Measurements from ENCODE around the gene KDM5B. TPM values are rescaled to one million over a fixed set of nuclear protein-coding genes. Genes with fewer than 3 reads are reported as not detected.

KDM5B gene
- total RNA-seq, 1 donor = 103 TPM

DNA sequence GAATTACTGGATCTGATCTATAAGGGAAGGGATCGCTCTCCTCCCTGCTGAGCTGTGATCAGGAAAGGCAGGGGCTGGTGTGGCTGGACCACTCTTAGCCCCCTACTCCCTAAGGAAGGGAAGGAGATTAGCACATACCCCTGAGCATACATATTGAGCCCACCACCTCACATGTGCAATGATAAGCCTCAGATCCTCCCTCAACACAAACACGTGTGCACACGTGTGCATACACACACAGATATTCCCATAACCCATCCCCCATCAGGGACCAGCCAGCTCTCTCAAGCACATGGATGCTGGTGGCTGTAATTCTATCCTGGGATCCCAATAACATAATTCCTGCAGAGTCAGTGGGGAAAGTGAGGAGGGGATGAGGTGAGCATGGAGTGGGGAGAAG, 119.1 kb downstream of the KDM5B start:
- no peak for DNase-seq (ENCODE audit: low read depth in 2 of 3, low spot score in 2 of 3)

DNA sequence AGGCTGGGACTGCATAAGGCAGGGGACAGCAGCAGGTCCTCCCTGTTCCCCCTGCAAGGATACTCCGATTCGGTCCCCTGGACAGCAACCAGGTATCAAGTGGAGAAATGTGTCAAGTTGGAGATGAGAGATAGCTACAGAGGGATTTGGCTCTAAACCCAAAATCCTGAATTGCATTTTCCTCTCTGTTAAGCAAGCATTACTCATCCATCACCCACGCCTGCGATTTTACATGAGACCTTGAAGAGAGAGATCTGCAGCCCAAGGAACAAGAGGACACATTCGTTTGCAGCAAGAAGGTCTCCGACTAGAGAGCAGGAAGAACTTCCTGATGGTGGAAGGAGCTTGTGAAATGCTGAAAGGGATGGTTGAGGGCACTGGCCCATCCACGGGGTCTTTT, 119.8 kb downstream of the KDM5B start:
- no peak for DNase-seq (ENCODE audit: low read depth in 2 of 3, low spot score in 2 of 3)

DNA sequence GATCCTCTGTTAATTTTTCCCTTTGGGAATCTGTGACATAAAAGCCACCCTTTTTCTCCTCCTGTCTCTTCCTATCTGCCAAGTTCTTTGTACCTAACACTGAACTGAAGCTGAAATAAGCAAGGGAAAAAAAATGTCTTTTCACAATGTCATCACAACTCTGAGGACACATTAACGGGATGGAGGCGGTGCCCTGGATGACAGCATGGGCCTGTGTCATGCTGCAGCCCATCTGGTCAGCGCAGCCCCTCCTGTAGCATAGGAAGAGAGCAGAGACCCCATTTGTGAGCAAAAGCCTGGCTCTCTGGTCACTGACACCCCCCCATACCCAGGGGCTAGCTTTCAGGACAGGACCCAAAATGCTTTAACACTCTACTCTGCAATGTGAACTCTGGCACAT, 120.4 kb downstream of the KDM5B start:
- DNase-seq (ENCODE audit: low read depth in 2 of 3, low spot score in 2 of 3) = no peak

DNA sequence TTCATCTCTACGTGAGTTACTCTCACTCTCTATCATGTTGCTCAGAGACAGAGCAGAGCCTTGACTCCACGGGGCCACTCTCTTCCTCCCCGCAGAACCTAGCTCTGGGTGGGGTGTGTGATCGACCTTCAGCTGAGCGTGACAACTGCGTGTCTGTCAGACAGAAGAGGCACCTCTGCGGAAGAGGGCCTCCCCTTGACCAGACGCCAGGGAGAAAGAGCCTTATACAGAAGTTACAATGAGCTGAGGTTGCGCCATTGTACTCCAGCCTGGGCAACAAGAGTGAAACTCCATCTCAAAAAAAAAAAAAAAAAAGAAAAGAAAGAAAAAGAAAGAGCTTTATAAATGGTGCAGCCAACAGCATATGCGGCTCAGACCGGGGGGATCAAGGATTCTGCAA, 120.9 kb downstream of the KDM5B start:
- DNase-seq (ENCODE audit: low read depth in 2 of 3, low spot score in 2 of 3) = no peak

DNA sequence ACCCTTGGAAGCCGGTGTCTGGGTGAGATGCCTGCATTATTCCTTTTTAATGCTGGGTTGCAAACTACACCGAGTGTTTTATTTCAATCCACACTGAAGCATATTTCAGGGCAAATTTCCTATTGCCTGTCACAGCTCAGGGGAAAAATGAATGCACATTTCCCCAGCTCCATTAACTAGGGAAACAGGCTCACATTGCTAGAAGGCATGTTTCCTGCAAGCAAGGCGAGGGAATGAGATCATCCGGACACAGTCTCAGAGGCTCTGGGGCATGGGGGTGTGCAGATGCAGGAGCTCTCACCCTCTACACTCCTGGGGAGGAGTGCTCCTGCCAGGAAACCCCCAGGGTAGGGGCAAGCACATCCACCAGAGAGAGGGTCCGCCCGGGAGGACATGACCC, 122.6 kb downstream of the KDM5B start:
- no peak for DNase-seq (ENCODE audit: low read depth in 2 of 3, low spot score in 2 of 3)

DNA sequence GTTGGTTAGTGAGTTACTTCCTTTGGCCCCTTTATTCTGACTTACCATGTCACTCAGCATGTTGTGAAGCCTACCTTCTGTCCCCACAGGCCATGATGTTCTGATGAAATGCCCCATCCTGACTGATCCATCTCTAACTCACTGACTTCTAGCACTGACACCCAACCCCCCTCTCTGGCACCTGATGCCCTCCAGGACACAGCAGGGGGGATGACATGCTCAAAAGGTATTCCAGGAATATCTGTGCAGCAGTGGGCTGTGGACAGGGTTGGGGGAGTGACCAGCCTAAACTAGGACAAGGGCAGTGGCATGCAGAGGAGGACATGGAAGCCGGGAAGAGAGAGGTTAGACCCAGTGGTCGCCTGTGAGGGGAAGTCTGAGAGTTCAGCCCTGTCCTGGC, 123.5 kb downstream of the KDM5B start:
- DNase-seq (ENCODE audit: low read depth in 2 of 3, low spot score in 2 of 3) = no peak

DNA sequence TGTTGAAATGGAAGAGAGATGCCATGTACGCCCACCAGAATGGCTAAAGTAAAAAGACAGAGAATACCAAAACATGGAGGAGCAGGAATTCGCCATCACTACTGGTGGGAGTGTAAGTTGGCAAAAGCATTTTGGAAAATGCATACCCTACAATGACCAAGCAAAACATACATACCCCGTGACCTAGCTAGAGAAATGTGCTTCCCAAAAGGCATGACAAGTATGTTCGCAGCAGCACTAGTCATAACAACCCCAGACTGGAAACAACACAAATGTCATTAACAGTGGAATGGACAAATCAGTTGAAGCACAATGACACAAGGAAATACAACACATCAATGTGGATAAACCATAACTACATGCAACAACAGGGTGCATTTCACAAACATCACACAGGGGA, 125.2 kb downstream of the KDM5B start:
- DNase-seq (ENCODE audit: low read depth in 2 of 3, low spot score in 2 of 3) = no peak

DNA sequence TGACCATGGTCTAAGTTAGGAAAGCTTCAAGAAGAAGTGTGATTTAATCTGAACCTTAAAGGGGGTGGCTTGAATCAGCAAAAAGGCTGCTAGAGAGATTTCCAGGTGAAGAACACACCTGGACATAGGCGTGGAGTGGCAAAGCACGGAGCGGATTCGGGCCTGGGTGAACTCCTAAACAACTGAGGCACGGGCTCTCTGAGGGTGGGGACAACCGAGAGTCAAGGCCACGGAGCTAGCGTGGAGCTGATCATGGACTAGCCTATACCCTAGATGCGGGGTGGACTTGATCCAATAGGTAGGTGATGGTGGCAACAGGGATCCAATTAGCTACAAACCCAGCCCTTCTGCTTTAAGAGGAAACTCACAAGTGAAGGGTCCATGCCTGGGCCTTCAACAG, 125.7 kb downstream of the KDM5B start:
- no peak for DNase-seq (ENCODE audit: low read depth in 2 of 3, low spot score in 2 of 3)

DNA sequence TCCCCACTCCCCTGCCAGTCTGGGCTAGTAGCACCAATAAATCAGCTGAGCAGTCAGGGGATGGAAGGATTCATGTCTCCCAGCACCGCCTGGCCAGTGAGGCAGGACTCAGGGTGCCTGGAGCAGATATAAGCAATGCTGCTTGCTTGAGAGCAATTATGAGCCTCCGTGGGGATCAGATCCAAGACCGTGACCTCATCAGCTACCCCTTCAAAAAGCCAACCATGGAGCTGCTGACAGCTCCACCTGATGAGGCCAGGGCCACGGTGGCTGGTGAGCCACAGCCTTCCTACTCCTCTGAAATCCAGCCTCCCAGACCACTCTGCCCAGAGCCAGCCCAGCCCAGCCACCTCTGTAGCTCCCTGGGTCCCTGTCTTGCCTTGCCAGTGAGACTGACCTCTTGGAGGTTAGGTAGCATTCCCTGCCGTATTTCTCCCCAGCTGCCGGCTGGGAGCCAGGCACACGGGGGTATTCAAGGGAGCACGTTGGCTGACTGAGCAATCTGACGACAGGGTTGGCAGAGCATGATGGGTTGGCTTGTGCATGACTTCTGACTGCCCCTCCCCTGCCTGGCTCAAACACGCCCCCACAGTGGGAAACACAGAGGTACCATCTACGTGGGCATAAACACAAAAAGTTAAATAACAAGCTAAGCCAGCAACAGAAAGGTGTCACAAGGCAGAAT, 126.3 kb downstream of the KDM5B start:
- DNase-seq (ENCODE audit: low read depth in 2 of 3, low spot score in 2 of 3) = no peak

DNA sequence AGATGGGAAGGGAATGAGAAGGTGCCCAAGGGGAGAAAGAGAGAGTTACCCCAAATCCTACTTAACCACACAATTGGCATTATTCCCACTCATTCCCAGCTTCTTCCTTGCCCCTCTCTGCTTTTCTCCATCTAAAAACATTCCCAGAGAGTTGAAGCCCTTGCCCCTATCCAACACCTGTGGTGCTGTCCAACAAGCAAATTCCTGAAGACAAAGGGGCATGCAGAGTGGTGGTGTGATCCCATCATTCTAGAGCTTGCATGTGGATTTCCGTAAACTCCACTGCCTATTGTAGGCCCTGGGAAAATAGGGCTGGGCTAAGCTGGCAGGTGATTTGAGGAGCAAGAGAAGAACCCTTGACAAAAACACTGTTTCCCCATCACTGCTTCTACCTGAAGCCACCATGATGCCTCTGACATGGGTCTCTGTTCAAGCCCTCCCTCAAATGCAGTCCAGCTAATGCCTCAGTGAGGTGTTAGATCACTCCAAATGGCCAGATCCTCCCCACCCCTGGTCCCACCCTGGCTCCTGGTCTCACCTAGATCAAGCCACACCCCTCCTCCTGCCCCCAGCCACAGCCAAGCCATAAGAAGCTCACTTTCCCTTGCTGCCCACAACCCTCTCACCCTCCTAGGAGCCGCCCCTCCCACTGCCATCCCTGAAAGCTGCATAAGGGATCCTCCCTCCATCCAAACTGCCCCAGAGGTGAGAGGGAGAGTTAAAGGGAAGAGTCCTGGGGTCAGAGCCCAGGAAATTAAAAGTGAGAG, 127.5 kb downstream of the KDM5B start:
- DNase-seq (ENCODE audit: low read depth in 2 of 3, low spot score in 2 of 3) = no peak

DNA sequence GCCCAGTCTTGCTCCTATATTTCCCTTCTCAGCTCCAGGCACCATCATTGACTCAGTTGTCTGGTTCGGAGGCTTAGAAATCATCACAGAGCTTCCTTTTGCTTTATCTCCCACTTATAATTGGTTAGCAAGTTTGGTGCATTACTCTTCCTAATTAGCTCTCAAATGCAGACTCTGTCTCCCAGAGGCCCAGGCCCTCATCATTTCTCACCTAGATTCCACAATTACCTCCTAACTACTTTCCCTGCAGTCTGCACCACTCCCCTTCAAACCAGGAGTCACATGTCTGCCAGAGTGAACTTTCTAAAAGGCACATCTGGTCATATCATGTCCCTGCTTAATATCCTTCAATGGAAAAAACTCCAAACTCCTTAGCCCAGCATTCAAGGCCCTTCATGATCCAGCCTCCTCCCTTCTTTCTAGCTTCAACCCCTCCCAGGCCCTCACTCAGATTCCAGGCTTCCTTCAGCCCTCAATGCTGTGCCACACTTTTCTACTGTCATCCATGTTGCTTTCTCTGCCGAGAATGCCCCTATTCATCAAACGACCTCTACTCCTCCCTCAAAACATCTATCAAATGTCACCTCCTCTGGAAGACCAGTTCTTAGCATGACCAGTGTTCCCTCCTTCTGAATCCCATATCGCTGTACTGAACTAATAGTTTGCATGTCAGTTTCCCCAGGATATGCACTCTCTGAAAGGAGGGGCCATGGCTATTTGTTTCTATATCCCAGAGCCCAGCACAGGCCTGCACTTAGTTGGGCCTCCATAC, 128.6 kb downstream of the KDM5B start:
- DNase-seq (ENCODE audit: low read depth in 2 of 3, low spot score in 2 of 3) = no peak

DNA sequence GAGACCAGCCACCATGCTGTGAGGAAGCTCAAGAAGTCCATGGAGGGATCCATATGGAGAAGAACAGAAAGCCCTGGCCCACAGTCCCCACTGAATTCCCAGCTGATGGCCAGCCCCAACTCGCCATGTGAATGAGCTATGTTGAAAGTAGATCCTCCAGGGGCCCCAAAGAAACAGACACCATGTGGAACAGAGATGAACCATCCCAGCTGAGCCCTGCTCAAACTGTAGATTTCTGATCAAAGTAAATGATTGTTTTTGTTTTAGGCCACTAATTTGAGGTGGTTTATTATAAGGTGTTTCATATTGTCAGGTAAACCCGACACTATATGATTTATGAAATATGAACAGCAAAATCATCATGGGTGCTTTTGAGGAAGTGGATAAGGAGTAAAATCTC, 130.8 kb downstream of the KDM5B start:
- no peak for DNase-seq (ENCODE audit: low read depth in 2 of 3, low spot score in 2 of 3)

Small RNA genes within 50 kb of the gene (small RNA-seq; reads per million reads assigned to genes)
- gene AC098934.3 = not detected

Other genes starting within 250 kb of the KDM5B start
- gene SYT2, start 98.0 kb downstream of the KDM5B start, total RNA-seq = not detected
- 1.1 TPM for gene PCAT6, start 2.5 kb upstream of the KDM5B start, total RNA-seq
- 8.1 TPM for gene RABIF, start 80.7 kb upstream of the KDM5B start, total RNA-seq
- gene KLHL12, start 118.8 kb upstream of the KDM5B start, total RNA-seq = 22.4 TPM
- gene ADIPOR1, start 149.9 kb upstream of the KDM5B start, total RNA-seq = 51.7 TPM
- 41.5 TPM for gene CYB5R1, start 158.8 kb upstream of the KDM5B start, total RNA-seq
- gene TMEM183A, start 199.0 kb upstream of the KDM5B start, total RNA-seq = 74.1 TPM
- gene PPFIA4, start 218.1 kb upstream of the KDM5B start, total RNA-seq = under 0.01 TPM